ENCODE measurements around the gene TOMM5. TPM values are rescaled to one million over a fixed set of nuclear protein-coding genes. Genes with fewer than 3 reads are reported as not detected.

Gene TOMM5
- total and polyA plus RNA-seq, 2 of the 13 experiments (the other 11 are each of a cell fraction or from before 2014, with no cell fraction given): 147 to 315 TPM

GRCh38 chr9:37611961-37612360, 19.6 kb upstream of the TOMM5 start:
- no peak for FAIRE-seq
- no peak overlapping the region for H3K27ac ChIP-seq (ENCODE audit: extremely low read length, insufficient read depth, low read length)
- no peak for ATAC-seq
- in situ Hi-C loops (cut with HindIII; ENCODE audit: extremely low pct_ligation_motif_present, low pct_unique_long_range_greater_than_20kb): no loop called here
- H3K79me2 ChIP-seq (ENCODE audit: insufficient read depth, low read length): no peaks in the 10 kb centered on the region
- no peak for TF ChIP-seq ZBTB1 (CRISPR knock-in tag; IDR thresholded peaks at IDR 0.05; ENCODE audit: borderline replicate concordance)
- no peak for TF ChIP-seq MAX (IDR thresholded peaks at IDR 0.05)
- TF ChIP-seq ZNF670 (CRISPR knock-in tag; IDR thresholded peaks at IDR 0.05; ENCODE audit: borderline replicate concordance): no peak
- TF ChIP-seq ZIK1 (CRISPR knock-in tag; IDR thresholded peaks at IDR 0.05; ENCODE audit: borderline replicate concordance, low read depth): no peak
- TF ChIP-seq ZMAT5 (CRISPR knock-in tag; IDR thresholded peaks at IDR 0.05; ENCODE audit: borderline replicate concordance, low read depth): no peak
- no peak for TF ChIP-seq ZFP90 (CRISPR knock-in tag; IDR thresholded peaks at IDR 0.05; ENCODE audit: borderline replicate concordance)
- TF ChIP-seq ZNF7 (CRISPR knock-in tag; IDR thresholded peaks at IDR 0.05): no peak
- no TSS peak for BruUV-seq (replicated peaks)
- ChIA-PET POLR2A (no interaction called here), CTCF (ENCODE audit: low intra/inter-chr PET ratio, low total read pairs) (no interaction called here)
- H3K36me3 ChIP-seq (replicated peaks in 1 of 2; ENCODE audit: control insufficient read depth in 1 of 2, insufficient read depth in 2 of 2, low read length in 2 of 2): no peaks in the 10 kb centered on the region
- peaks cover 0 to 25% of the 10 kb centered on the region in 2 experiments; a peak in 3 of 5 replicates for H3K27me3 ChIP-seq (ENCODE audit: control insufficient read depth in 1 of 2, insufficient read depth in 2 of 2, low read length in 2 of 2)
- DNase-seq (ENCODE audit: low spot score): no peak
- no peaks in the 10 kb centered on the region for H3K4me1 ChIP-seq (ENCODE audit: insufficient read depth, low read length)
- no peak overlapping the region for H3K9ac ChIP-seq (ENCODE audit: insufficient read depth, low read depth, low read length)
- no peak overlapping the region for H2AFZ ChIP-seq (ENCODE audit: low read length)
- intact Hi-C loops (cut with micrococcal nuclease; ENCODE audit: unreplicated experiment): no loop called here
- no peak overlapping the region for H3K4me2 ChIP-seq (ENCODE audit: low read depth, low read length)
- H3K9me3 ChIP-seq (ENCODE audit: low read length): no peaks in the 10 kb centered on the region
- no peak overlapping the region for H3K4me3 ChIP-seq (replicated peaks in 1 of 3; ENCODE audit: insufficient read depth in 1 of 3, low read depth in 2 of 3, low read length in 3 of 3)
- H4K20me1 ChIP-seq (ENCODE audit: insufficient read depth, low read length): no peaks in the 10 kb centered on the region
- WGBS (ENCODE audit: low lambda C conversion rate): 40% methylated on average over 1 of the region's 1 CpG

GRCh38 chr9:37611014-37611413, 18.6 kb upstream of the TOMM5 start:
- Histone ChIP-seq H3K27me3 (ENCODE audit: control insufficient read depth in 1 of 2, insufficient read depth in 2 of 2, low read length in 2 of 2) (peaks cover 0 to 23% of the 10 kb centered on the region in 2 experiments; a peak in 3 of 5 replicates), H3K9ac (ENCODE audit: insufficient read depth, low read depth, low read length) (no peak overlapping the region), H3K27ac (ENCODE audit: extremely low read length, insufficient read depth, low read length) (no peak overlapping the region), H3K79me2 (ENCODE audit: insufficient read depth, low read length) (no peaks in the 10 kb centered on the region), H2AFZ (ENCODE audit: low read length) (no peak overlapping the region), H3K36me3 (replicated peaks in 1 of 2; ENCODE audit: control insufficient read depth in 1 of 2, insufficient read depth in 2 of 2, low read length in 2 of 2) (no peaks in the 10 kb centered on the region), H4K20me1 (ENCODE audit: insufficient read depth, low read length) (no peaks in the 10 kb centered on the region), H3K4me1 (ENCODE audit: insufficient read depth, low read length) (no peaks in the 10 kb centered on the region), H3K4me2 (ENCODE audit: low read depth, low read length) (no peak overlapping the region), H3K9me3 (ENCODE audit: low read length) (no peaks in the 10 kb centered on the region), H3K4me3 (replicated peaks in 1 of 3; ENCODE audit: insufficient read depth in 1 of 3, low read depth in 2 of 3, low read length in 3 of 3) (no peak overlapping the region)
- TF ChIP-seq TAF15 (IDR thresholded peaks at IDR 0.05; ENCODE audit: low read depth, low read length, poor library complexity, severe bottlenecking): no peak
- no peak for TF ChIP-seq TFAP4 (IDR thresholded peaks at IDR 0.05; ENCODE audit: borderline replicate concordance, low read depth)
- TF ChIP-seq ZSCAN22 (CRISPR knock-in tag; IDR thresholded peaks at IDR 0.05): no peak
- 0 out of 2 replicates have a peak, but pooled peaks have one; percentile 11 for TF ChIP-seq MNT (IDR thresholded peaks at IDR 0.05)
- TF ChIP-seq NFE2 (CRISPR knock-in tag; IDR thresholded peaks at IDR 0.05): no peak
- ChIA-PET CTCF (ENCODE audit: low intra/inter-chr PET ratio, low total read pairs) (no interaction called here), POLR2A (no interaction called here)
- in situ Hi-C loops (cut with HindIII; ENCODE audit: extremely low pct_ligation_motif_present, low pct_unique_long_range_greater_than_20kb): no loop called here
- WGBS (ENCODE audit: low lambda C conversion rate): 12% methylated on average over 6 of the region's 6 CpGs
- DNase-seq (ENCODE audit: low spot score): no peak
- no peak for ATAC-seq
- no peak for FAIRE-seq
- BruUV-seq (replicated peaks): no TSS peak
- intact Hi-C loops (cut with micrococcal nuclease; ENCODE audit: unreplicated experiment): no loop called here

Data from HepG2 (cell line).